NT2/D1 (cell line): ENCODE data around the gene FZD10.

Experiments used
- SUZ12 ChIP-seq: IDR thresholded peaks from 2 replicates; pipeline ENCODE4 v1.6.1; 2011; ENCODE audit not compliant: insufficient read length, insufficient read depth; ENCODE audit errors: extremely low read depth
- YY1 ChIP-seq: IDR thresholded peaks from 2 replicates; pipeline ENCODE4 v1.6.1; 2011; ENCODE audit not compliant: insufficient read length, insufficient read depth
- ZNF274 ChIP-seq: IDR thresholded peaks from 2 replicates; pipeline ENCODE4 v1.6.1; 2011; ENCODE audit warnings: mild to moderate bottlenecking, low read depth, low read length

DNA sequence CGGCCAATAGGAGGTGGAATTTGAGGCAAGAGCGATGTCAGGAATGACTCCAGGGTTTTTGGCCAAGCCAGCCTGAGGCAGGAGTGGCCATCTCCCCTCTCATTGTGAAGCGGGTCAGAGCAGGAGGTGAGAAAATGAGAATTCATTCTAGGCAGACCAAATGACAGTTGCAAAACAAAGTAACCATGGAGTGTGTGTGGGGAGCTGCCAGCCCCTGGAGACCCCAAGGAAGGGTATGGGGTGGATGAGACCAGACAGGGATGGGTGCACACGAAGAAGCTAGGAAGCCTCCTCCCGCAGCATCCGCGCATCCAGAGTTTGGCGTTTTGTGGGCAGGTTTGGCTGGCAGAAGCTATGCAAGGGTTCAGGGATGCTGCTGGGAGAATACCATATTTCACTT is 38.8 kb downstream of the FZD10 start:
- no peak for TF ChIP-seq YY1
- no peak for TF ChIP-seq ZNF274
- TF ChIP-seq SUZ12 = no peak
